ENCODE results near the gene TMEM132C. TPM values are rescaled to one million over a fixed set of nuclear protein-coding genes. Genes with fewer than 3 reads are reported as not detected.

TMEM132C gene
- total RNA-seq, 1 donor from 2014 or later: 6.7 TPM

DNA sequence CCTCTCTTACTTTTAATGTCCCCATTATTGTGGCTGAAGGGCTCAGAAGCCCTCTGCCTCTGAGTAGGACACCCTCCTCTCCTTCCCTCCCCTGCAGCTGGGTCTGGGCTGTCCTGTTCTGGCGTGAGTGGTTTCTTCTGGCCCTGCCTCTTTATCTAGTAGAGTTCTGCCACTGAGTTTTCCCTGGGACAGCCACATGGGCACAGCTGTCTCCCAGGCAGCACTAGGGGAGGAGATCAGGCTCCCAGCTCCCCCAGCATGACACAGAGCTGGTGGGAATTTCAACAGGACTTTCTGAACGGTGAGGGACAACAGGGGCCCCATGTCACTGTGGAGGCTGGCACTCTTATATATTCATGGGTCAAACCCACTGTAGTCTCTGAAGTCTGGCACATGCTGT is 21.4 kb downstream of the TMEM132C start:
- DNase-seq (ENCODE audit: low spot score): no peak

DNA sequence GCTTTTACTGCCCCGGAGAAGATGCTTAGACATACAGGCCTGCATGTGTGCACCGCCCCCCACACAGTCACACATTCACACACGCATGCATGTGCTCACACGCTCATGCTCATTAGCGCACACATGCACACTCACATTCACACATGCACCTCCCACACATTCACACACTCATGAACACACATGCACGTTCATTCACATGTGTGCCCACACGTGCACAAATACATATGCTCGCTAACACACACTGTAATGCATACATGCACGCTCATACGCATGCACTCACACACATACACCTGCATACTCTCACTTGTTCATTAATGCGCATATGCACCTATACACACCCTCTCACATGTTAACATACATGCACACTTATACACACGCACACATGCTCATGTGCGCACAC is 21.9 kb downstream of the TMEM132C start:
- no peak for DNase-seq (ENCODE audit: low spot score)

DNA sequence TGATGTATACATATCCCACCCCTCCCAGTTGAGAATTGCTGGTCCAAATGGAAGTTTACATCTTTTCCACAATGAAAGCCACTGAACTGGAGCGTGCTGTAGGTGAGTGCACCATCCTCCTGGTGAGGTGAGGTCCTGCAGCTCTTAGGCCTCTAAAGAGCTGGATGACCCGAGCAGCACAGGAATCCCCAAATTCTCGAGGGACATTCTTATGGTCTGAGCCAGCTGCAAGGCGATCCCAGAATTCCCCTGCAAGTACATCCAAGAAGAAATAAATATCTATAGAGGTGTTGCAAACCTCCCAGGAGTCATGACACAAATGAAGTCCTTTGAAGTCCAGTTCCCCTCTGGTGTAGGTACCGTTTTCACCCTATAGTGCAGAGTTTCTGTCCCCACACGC is 24.0 kb downstream of the TMEM132C start:
- no peak for DNase-seq (ENCODE audit: low spot score)

DNA sequence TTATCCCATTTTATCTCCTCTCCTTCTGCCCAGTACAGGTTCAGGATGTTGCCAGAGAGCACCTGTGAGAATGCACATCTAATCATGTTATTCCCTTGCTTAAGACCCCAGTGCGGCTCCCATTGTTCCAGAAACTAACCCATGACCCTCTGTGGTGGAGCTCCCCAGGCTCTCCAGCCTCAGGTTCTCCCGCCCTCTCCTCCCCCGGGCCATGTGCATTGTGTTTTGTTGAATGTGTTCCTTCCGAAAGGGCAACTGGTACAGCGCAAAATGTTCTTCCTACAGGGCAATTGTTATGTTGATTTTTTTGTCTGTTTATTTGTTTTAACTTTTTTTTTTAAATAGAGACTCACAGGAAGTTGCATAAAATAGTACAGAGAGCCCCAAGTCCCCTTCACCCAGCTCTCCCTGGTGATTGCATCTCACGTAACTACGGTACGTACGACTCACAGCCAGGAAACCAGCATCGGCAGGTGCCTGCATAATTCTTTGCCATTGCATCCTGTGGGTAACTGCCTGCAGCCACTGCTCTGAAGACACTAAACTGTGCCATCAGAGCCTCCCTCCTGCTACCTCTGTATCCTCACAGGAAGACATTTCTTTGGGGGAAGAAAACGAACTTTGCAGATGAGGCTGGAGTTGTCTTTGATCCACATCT is 31.2 kb downstream of the TMEM132C start:
- no peak for DNase-seq (ENCODE audit: low spot score)

DNA sequence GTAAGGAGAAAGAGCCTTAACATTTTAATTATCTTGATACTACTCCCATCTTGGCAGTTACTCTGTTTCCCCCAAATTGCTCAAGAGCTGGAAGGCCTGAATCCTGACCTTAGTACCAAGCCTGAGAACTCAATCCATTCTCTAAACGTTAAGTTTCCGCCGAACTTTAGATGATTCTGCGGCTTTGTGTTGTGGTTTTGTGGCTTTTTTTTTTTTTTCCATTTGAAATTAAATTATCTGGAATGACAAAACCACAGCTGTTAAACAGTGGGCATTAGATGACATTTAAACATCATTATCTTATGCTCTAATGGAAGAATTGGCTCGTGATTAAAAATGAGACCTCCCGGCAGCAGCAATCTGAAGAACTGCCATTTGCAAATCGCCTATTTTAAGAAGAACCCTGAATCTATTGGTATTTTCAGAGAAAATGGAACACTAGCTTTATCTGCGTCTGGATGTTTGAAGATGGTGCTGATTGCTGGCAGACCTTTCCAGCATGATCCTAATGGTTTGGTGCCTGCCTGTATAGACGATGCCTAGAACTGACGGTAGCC is 38.4 kb downstream of the TMEM132C start:
- DNase-seq (ENCODE audit: low spot score): no peak

DNA sequence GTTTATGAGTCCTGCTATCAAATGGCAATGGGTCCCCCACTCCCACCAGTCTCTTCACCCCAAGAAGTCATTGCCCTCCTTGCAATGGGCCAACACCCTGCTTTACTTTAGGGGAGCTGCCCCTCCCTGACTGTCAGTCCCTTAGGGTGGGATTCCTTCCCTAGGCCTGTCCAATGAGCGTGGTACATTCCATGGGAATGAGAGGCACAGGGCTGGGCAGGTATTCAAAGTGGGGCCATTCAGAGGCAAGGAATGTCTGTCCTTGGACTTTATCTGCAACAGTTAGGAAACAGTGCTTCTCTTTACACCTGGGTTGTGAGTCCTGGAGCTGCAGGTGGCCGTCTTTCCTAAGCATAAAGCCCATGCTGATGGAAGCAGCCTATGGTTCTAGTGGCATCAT is 40.8 kb downstream of the TMEM132C start:
- DNase-seq (ENCODE audit: low spot score): no peak

DNA sequence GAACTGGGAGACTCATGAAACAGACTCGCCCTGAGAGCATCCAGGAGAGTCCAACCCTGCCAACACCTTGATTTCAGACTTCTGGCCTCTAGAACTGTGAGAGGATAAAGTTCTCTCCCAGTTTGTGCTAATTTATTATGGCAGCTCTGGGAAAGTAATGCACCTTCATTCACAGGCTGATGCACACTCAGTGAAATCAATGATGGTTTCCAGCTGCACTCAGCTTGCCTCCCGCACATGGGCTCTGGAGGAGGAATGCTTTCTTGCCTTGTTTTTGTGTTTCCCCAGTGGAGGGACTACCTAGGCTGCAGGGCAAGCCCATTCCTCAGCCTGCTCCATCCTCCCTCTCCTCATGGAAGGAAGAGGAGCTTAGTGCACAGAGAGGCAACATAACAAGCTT is 45.7 kb downstream of the TMEM132C start:
- DNase-seq (ENCODE audit: low spot score): no peak

DNA sequence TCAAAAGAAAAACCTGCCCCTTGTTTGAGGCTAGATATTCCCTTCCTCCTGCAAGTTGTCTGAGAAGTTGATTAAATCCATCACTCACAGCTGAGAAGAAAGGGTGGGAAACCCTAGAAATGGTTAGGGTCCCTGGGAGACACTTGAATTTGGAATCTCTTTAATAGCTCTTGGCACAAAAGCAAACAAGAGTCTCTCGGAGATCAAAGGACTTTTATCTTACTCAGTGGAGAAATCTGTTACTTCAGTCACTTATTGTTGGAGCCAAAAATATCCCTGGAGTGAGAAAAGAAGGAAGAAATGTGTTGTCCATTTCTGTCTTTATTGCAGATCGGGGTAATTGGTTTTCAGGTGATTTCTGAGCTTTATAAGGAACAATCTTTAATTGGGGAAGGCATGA is 47.0 kb downstream of the TMEM132C start:
- no peak for DNase-seq (ENCODE audit: low spot score)

DNA sequence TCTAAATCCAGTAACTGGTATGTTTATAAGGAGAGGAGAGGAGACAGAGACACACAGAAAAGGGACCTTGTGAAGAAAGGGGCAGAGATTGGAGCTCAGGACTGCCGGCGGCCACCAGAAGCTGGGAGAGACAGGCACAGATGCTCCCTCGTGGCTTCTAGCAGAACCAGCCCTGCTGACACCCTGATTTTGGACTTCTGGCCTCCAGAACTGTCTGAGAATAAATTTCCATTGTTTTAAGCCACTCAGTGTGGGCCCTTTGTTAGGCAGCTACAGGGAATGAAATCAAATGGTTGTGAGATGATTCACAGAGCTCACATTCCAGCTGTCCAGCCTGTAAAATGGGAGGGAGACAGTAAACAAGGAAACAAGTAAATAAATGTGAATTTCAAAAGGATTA is 47.6 kb downstream of the TMEM132C start:
- DNase-seq (ENCODE audit: low spot score): no peak

DNA sequence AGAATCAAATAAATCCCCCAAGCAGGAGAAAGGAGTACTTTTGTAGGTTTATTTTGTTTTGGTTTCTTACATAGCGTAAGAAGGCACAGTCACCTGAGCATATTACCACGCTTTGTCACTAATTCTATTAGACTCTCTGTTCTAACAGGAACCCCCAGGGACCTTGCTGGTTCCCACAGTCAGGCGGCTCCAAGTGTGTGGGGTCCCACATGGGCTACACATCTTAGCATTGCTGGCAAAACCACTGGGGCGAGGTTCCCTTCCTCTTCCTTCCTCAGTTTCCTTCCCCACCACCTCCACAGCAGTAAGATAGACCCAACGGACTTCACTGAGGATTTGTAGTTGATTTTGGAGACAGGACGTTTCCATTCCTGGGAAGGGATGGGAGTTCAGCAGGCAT is 49.1 kb downstream of the TMEM132C start:
- DNase-seq (ENCODE audit: low spot score): no peak

DNA sequence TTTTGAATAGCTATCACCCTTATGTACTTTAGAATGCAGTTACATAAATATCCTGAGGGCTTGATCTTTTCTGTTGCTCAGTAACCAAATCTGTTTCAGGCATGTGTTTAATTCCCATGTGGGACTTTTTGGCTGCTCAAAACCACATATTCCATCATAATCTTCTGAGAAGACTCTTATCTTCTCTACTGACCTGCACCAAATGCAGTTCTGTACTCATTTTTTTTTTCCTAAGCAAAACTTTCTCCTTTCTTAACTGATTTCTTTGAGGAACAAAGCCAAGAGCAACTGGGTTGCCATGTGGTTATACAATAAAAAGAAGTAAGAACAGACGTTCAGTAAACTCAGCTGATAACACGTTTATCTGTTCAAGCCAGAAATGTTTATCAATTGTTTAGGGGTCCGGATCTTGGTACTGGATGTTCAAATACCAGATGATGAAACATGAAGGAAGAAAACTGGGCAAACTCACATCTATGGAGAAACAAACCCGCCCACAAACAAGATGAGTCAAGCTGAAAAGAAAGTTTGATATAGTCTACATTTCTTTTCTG is 50.1 kb downstream of the TMEM132C start:
- no peak for DNase-seq (ENCODE audit: low spot score)

DNA sequence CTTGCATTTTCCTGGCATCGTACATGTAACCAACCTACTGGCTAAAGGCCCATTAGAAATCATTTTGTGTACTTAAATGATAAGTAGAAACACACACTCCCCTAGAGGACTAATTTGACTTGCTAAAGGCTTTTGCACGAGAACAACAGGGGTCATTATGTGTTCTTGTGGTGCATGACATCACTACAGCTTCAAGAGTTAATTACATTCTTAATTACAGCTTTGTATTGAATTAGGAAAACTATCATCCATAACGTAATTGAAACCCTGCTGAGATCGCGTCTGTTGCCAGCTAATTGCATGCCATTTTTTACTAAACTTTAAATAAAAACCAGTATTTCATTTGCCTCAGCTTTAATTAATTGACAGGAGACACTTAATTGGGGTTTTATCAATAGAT is 51.4 kb downstream of the TMEM132C start:
- DNase-seq (ENCODE audit: low spot score): no peak

DNA sequence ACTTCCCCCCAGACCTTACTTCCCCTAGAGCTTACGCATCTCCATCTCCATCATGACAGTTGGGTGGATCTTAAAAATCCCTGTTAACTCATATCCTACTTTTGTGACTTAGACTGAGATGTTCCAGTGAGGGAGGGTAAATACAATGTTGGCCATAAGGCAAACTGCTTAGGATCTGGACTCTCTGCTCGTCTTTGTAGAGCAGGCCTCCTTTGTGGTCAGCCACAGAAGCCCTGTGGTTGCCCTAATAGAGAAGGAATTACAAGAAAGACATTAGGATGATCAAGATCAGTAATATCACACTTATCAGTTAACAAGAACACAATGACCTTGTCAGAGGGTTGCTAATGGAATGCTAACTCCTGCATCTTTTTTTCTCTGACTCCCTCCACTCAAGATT is 52.0 kb downstream of the TMEM132C start:
- no peak for DNase-seq (ENCODE audit: low spot score)

DNA sequence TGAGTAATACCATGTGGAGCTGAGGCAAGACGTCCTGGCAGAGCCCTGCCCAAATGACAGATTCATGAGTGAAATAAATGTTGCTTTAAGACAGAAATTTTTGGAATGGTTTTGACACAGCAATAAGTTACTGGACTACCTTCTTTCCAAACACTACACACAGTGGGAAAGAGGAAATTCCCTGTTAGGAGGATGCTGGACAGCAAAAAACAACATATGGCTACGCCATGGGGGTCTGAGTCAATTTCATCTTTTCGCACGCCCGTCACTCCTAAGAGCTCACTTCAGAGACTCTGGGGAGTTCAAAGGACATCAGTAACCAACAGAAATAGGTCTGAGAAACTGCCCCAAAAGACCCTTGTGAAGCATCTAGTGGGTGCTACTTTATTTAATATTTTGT is 55.4 kb downstream of the TMEM132C start:
- no peak for DNase-seq (ENCODE audit: low spot score)

DNA sequence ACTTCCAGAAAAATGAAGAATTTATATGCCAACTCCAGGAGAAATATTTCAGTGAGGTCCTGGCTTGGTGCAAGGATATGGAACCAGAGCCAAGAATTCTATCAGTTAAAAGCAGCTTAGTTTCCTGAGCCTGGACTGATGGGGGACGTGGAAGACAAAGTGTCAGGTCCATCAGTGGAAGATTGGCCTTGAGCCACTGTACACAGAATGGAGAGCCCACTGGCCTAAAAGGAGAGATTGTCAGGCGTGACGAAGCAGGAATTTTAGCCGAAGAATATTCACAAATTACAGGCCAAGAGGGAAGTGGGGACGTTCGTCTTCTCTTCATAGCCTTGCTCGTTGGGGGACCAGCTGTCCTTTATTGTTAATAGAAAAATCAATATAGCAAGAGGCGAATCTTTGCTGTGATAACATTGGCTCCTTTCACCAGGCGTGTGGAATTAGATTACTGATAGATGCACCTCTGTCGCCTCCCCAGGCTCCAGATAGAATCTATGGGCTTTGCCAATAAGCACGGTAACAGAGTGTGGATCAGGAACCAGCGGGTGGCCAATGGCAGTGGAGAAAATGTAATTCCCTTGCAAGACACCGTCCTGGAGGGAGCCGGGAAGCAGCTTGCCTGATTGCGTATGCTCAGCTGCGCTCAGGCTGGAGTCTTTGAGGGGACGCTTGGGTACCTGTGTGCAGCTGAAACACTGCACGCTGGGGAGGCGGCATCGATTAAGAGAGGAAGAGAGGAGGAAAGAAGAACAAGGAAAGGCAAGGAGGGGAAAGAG is 56.4 kb downstream of the TMEM132C start:
- DNase-seq (ENCODE audit: low spot score): no peak

DNA sequence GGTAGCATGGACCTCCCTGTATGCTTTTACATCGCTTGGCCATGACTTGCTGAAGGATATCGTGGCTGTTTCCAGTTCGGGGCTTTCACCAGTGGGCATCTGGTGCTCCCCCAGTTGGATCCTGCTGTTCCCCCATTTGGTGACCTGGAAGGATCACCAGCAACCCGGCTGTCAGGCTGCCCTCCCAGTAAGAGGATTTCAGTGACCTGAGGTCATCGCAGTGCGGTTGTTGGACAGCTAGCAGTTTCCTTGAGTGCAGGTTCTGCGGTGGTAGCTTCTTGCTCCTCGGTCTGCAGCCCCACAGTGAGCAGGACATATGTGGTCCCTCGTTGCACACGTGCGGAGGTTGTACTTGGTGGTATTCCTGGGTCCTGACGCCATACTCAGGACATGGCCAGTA is 58.7 kb downstream of the TMEM132C start:
- no peak for DNase-seq (ENCODE audit: low spot score)

DNA sequence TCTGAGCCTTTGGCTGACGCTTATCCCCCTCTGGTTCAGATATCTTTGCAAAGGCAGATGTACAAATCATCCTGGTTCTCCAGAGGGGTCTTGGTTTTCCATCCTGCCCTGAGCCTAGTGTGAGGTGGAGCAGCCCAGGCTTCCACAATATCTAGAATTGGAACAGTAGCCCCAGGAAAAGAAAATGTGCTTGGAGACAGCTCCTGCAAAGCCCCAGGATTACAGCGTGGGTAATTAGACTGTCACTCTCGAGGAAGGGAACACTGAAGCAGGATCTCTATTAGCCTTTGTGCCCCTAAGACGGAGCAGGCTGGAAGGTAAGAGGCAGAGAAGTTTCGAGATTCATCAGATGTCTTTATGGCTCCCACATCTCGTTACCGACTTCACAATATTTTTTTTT is 59.4 kb downstream of the TMEM132C start:
- no peak for DNase-seq (ENCODE audit: low spot score)

DNA sequence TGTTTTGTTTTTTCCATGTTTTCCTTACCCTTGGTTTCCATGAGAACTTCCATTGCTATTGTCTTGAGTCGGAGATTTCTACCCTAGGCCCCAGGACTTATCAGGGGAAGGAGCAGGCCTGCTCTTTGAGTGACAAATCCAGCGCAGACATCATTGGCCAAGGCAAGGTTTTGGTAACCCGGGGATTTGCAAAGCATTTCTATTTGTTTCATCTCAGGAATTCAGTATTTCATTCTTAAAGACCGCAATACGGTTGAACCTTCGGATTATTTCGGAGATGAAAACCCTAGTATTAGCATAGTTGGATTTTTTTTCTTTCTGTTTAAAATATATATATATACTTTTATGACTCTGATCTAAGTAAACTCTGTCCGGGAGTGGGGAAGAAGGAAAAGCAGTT is 62.0 kb downstream of the TMEM132C start:
- DNase-seq (ENCODE audit: low spot score): no peak

DNA sequence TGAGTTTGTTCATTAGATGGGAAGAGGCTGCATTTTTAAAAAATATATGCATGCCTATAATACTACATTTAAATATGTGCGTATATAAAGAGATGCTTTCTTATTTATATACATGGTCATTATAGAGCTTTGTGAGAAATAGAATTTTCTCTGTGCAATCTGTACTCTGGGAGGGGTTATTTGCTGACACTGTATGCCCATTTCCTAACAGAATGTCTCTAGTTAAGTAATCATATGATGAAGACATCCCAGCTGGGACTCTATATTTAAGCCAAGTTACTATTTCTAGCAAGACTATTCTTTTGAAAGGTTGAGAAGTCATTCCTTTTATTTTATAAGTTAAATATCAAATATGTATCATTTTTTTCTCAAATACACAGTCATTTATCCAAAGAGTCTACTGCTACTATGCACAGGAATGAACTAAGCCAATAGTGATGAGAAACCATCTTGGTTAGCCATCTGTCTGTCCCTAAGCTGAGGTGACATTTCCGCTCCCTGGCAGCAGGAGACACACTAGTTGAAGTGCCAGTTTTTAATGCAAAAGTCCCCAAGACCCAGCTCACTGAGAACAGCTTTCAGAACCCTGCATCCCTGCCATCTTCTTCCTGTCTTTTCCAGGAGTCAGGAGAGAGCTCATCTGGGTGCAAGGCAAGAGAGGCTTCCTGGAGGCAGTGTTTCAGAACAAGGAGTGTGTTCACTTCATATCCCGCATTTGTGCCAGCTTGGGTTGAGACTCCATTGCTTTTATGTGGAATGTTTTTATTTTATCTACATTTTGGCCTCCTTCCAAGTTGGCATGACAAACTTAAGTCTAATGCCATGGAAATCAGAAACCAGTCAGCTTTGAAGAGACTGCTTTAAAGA is 69.5 kb downstream of the TMEM132C start:
- DNase-seq (ENCODE audit: low spot score): no peak

DNA sequence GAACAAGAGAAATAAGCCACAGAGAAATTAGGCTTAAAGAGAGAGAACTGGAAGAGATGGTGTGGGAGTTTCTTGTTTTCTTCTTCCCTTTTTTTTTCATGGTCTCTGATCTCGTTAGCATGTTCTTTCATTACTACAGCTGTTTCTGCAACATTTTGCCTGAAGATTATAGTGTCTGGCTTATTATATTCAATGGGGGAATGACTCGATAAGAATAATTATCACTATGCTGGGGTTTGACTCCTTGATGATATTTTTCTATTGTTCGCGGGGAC is 70.0 kb downstream of the TMEM132C start:
- no peak for DNase-seq (ENCODE audit: low spot score)

DNA sequence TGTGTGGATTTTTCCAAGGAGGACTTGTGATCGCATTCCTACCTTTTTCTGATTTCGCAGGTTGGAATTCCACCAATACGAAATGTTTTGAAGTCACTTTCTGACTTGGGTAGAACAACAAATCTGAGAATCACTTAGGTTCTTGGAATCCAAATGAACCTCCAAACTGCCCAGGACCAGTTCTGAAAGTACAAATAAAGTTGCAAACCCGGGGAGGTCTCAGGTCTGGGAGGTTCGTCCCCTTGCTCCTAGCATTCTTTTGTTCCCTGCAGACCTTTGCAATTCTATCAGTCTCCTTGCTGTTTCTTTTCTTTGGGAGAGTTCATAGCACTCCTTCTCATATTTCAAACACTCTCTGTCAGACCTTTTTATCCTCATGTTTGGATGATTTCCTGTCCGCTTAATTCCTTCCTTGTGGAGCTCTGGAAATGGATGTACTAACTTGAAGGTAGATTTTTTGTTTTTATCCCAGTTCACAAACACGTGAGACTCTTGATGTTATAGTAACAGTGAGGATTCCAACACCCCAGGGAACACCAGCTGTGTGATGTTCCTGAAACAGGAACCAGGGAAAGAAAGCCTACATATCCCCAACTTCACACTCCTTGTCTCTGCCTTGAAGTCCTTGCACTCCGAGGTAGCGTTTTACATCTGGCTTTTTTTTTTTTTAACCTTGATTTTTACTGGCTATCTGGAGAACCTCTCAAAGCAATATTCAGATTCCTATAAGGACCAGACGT is 70.6 kb downstream of the TMEM132C start:
- no peak for DNase-seq (ENCODE audit: low spot score)

All from mucosa of gallbladder (tissue), 1 donor.